ENCODE data around the gene OSBPL5.
A peak's percentile ranks its signal among the peaks of the same experiment; 100 is the strongest.

OSBPL5 gene

DNA sequence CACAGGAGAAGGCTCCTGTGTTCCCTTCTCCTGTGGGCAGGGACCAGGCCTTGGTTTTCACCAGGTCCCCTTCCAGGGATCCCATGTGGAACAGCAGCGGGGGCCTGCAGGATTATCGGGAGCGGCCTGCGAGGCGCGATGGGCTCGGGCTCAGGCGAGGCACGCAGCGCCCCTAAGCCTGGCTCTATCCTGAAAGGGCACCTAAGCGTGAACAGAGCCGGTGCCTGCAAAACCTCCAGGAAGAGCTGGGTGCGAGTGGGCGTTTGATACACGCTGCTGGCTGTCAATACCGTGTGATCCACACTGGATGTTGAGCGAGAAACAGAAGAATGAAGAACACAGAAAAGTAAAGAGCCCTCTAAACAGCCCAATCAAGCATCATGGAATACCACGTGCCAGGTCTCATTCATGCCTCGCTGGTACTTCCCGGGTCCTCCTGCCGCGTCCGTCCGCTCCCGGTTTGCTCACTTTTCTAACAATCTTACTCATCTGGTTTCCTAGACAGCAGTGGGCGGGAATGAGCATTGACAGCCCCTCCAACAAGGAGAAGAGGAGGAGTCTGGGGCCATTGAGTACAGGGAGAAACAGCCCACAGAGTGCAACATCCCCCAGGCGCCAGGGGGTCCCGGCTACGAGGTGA lies 12.5 kb downstream of the OSBPL5 start:
- no peak for TF ChIP-seq ZNF571 (tag by site-specific recombination; IDR thresholded peaks at IDR 0.05)
- TF ChIP-seq YY1 (tag by site-specific recombination; IDR thresholded peaks at IDR 0.05): no peak
- TF ChIP-seq ZBTB17 (tag by site-specific recombination; IDR thresholded peaks at IDR 0.05): no peak
- Histone ChIP-seq H3K36me3 (ENCODE audit: control insufficient read depth in 2 of 2, insufficient read depth in 1 of 2, low read length in 2 of 2) (no peaks in the 10 kb centered on the region), H3K4me3 (ENCODE audit: low read depth, low read length) (no peak overlapping the region), H3K9me3 (ENCODE audit: control insufficient read depth, insufficient read depth, low read depth, low read length) (no peaks in the 10 kb centered on the region), H3K27ac (ENCODE audit: extremely low read depth, low read depth, low read length) (no peak overlapping the region), H3K4me1 (ENCODE audit: control insufficient read depth, insufficient read depth, low read length) (no peaks in the 10 kb centered on the region)
- POLR2A ChIA-PET: no interaction called here
- CTCF ChIA-PET: no interaction called here

DNA sequence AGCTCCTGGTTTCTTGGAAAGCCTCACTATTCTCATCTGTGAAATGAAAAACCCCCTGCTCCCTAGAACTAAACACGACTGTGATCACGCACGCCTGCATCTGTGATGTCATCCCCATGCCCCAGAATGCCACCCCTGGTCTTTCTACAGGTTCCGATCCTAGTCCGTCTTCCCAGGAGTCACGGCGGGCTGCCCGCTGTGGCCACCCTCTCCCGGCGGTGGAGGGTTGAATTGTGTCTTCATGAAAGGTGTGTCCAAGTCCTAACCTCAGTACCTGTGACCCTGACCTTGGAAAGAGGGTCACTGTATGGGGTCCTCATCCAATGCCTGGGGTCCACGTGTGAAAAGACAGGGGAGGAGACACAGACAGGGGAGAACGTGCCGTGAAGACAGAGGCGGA lies 14.4 kb downstream of the OSBPL5 start:
- TF ChIP-seq ZNF140 (tag by site-specific recombination; IDR thresholded peaks at IDR 0.05) (no peak), ZNF677 (tag by site-specific recombination; IDR thresholded peaks at IDR 0.05) (no peak), ZNF645 (tag by site-specific recombination; IDR thresholded peaks at IDR 0.05) (no peak), ZSCAN16 (tag by site-specific recombination; IDR thresholded peaks at IDR 0.05) (no peak), ZNF292 (tag by site-specific recombination; IDR thresholded peaks at IDR 0.05; ENCODE audit: borderline replicate concordance, low read depth) (no peak)
- TF ChIP-seq, protein P1, sequence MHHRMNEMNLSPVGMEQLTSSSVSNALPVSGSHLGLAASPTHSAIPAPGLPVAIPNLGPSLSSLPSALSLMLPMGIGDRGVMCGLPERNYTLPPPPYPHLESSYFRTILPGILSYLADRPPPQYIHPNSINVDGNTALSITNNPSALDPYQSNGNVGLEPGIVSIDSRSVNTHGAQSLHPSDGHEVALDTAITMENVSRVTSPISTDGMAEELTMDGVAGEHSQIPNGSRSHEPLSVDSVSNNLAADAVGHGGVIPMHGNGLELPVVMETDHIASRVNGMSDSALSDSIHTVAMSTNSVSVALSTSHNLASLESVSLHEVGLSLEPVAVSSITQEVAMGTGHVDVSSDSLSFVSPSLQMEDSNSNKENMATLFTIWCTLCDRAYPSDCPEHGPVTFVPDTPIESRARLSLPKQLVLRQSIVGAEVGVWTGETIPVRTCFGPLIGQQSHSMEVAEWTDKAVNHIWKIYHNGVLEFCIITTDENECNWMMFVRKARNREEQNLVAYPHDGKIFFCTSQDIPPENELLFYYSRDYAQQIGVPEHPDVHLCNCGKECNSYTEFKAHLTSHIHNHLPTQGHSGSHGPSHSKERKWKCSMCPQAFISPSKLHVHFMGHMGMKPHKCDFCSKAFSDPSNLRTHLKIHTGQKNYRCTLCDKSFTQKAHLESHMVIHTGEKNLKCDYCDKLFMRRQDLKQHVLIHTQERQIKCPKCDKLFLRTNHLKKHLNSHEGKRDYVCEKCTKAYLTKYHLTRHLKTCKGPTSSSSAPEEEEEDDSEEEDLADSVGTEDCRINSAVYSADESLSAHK (tag by site-specific recombination; IDR thresholded peaks at IDR 0.05): no peak
- Histone ChIP-seq H3K9me3 (ENCODE audit: control insufficient read depth, insufficient read depth, low read depth, low read length) (no peaks in the 10 kb centered on the region), H3K27ac (ENCODE audit: extremely low read depth, low read depth, low read length) (no peak overlapping the region), H3K36me3 (ENCODE audit: control insufficient read depth in 2 of 2, insufficient read depth in 1 of 2, low read length in 2 of 2) (no peaks in the 10 kb centered on the region), H3K4me1 (ENCODE audit: control insufficient read depth, insufficient read depth, low read length) (no peaks in the 10 kb centered on the region), H3K4me3 (ENCODE audit: low read depth, low read length) (no peak overlapping the region)
- ChIA-PET CTCF (interaction anchor here (0.6 kb wide), 1 partner anchor 83 kb away, joined by 3 read pairs; no protein-coding TSS in a partner anchor), POLR2A (interaction anchor here (0.6 kb wide), 1 partner anchor 14 kb away, joined by 3 read pairs; no protein-coding TSS in a partner anchor)

- Histone ChIP-seq H3K9me3 (ENCODE audit: control insufficient read depth, insufficient read depth, low read depth, low read length) (no peaks in the 10 kb centered on the region), H3K27ac (ENCODE audit: extremely low read depth, low read depth, low read length) (no peak overlapping the region), H3K4me3 (ENCODE audit: low read depth, low read length) (no peak overlapping the region), H3K36me3 (ENCODE audit: control insufficient read depth in 2 of 2, insufficient read depth in 1 of 2, low read length in 2 of 2) (no peaks in the 10 kb centered on the region), H3K4me1 (ENCODE audit: control insufficient read depth, insufficient read depth, low read length) (no peaks in the 10 kb centered on the region)
- CTCF ChIA-PET: interaction anchor here (0.5 kb wide), 1 partner anchor 998 kb away, joined by 3 read pairs; no protein-coding TSS in a partner anchor
- TF ChIP-seq TSHZ1 (tag by site-specific recombination; IDR thresholded peaks at IDR 0.05; ENCODE audit: borderline replicate concordance) (no peak), ZNF404 (tag by site-specific recombination; IDR thresholded peaks at IDR 0.05) (no peak), SCRT2 (tag by site-specific recombination; IDR thresholded peaks at IDR 0.05) (no peak)
- TF ChIP-seq, protein P2, sequence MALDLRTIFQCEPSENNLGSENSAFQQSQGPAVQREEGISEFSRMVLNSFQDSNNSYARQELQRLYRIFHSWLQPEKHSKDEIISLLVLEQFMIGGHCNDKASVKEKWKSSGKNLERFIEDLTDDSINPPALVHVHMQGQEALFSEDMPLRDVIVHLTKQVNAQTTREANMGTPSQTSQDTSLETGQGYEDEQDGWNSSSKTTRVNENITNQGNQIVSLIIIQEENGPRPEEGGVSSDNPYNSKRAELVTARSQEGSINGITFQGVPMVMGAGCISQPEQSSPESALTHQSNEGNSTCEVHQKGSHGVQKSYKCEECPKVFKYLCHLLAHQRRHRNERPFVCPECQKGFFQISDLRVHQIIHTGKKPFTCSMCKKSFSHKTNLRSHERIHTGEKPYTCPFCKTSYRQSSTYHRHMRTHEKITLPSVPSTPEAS (tag by site-specific recombination; IDR thresholded peaks at IDR 0.05): peak; percentile 80
- POLR2A ChIA-PET: no interaction called here
Observed at GRCh38 chr11:3149852-3150188, 15.3 kb downstream of the OSBPL5 start.

Measured in HEK293 (cell line).